H54 (cell line): ENCODE data around the gene BCAN.
A peak's percentile ranks its signal among the peaks of the same experiment; 100 is the strongest.

Source experiments
- DNase-seq: peaks from one replicate; pipeline ENCODE4 v3.0.0; 2011; ENCODE audit warnings: low spot score, mixed read lengths; ENCODE audit not compliant: insufficient read length
- FAIRE-seq: peaks from 3 replicates; lab custom pipeline; 2011; peaks lifted over from hg19 to GRCh38; lab: Jason Lieb, UNC
- POLR2A ChIP-seq: IDR thresholded peaks from 2 replicates; pipeline ENCODE4 v1.6.1; 2011; ENCODE audit warnings: low read depth, mild to moderate bottlenecking, low read length

BCAN gene

GRCh38 chr1:156667968-156668709, 26.2 kb downstream of the BCAN start:
- FAIRE-seq (no peak), DNase-seq (no peak)
- no peak for TF ChIP-seq POLR2A

GRCh38 chr1:156668801-156669637, 27.1 kb downstream of the BCAN start:
- no peak for FAIRE-seq
- no peak for DNase-seq
- no peak for TF ChIP-seq POLR2A

GRCh38 chr1:156669794-156670193, 27.9 kb downstream of the BCAN start:
- TF ChIP-seq POLR2A, result no peak
- DNase-seq, result no peak
- no peak for FAIRE-seq

- no peak for TF ChIP-seq POLR2A
- DNase-seq, result no peak
- FAIRE-seq, result no peak
Measured at GRCh38 chr1:156670359-156670758, 28.4 kb downstream of the BCAN start.

- TF ChIP-seq POLR2A, result no peak
- no peak for FAIRE-seq
- DNase-seq, result no peak
Measured at GRCh38 chr1:156670791-156671190, 28.9 kb downstream of the BCAN start.

GRCh38 chr1:156671804-156672203, 29.9 kb downstream of the BCAN start:
- no peak for DNase-seq
- no peak for FAIRE-seq
- no peak for TF ChIP-seq POLR2A

GRCh38 chr1:156673387-156674121, 31.6 kb downstream of the BCAN start:
- no peak for DNase-seq
- FAIRE-seq, result no peak
- TF ChIP-seq POLR2A, result no peak

GRCh38 chr1:156675210-156676113, 33.5 kb downstream of the BCAN start:
- no peak for TF ChIP-seq POLR2A
- no peak for FAIRE-seq
- no peak for DNase-seq

- TF ChIP-seq POLR2A, result no peak
- DNase-seq, result no peak
- FAIRE-seq, result no peak
Measured at GRCh38 chr1:156676114-156676819, 34.4 kb downstream of the BCAN start.

- peak; percentile 85 for DNase-seq
- FAIRE-seq, result no peak
- TF ChIP-seq POLR2A, result no peak
Measured at GRCh38 chr1:156676820-156677615, 35.1 kb downstream of the BCAN start, which contains the start of gene NES. TSS of gene NES (minus strand) at chr1:156677407. CDS start at chr1:156677264, 143 bp downstream.

GRCh38 chr1:156677616-156678596, 36.0 kb downstream of the BCAN start:
- no peak for FAIRE-seq
- peak; percentile 92 for DNase-seq
- TF ChIP-seq POLR2A, result no peak
